ENCODE results near the gene TSTD2.

The TSTD2 gene

DNA sequence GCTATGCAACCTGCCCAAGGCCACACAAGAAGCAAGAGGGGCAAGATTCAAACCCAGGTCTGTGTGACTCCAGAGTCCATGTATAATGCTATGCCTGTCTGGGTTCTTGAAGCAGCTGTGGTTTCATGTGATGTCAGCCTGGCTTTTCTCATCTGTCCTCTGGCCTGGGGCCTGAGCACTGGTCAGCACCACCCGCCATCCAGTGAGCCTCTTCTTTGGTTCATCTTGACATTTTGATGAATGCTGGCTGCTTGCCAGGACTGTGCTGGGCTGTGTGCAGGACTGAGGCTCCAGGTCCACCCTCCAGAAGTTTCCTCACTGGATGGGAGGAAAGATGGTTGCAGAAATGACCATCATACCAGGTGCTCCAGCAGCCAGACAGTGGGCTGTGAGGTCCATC is 61.5 kb downstream of the TSTD2 start:
- no peak for DNase-seq (ENCODE audit: low read depth, low spot score)
- no peak overlapping the region for H3K4me3 ChIP-seq (ENCODE audit: low read length)

DNA sequence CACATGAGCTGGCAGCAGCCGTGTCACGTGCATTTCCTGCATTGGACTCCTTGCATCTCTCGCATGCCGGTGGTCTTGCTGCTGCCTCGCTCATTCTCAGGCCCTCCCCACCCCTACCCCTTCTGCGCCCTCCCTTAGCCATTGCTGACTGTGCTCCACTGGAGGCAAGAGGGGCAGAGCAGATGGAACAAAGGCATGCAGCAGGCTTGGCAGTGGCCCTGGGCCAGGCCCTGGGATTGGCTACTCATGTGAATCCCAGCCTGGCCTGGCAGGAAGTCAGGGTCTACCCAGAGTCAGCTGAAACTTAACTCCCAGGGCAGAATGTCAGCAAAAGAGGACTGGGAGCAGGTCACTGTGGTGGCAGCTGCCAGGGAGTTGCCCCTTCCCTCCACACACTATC is 62.3 kb downstream of the TSTD2 start:
- DNase-seq (ENCODE audit: low read depth, low spot score), result no peak
- H3K4me3 ChIP-seq (ENCODE audit: low read length), result no peak overlapping the region

DNA sequence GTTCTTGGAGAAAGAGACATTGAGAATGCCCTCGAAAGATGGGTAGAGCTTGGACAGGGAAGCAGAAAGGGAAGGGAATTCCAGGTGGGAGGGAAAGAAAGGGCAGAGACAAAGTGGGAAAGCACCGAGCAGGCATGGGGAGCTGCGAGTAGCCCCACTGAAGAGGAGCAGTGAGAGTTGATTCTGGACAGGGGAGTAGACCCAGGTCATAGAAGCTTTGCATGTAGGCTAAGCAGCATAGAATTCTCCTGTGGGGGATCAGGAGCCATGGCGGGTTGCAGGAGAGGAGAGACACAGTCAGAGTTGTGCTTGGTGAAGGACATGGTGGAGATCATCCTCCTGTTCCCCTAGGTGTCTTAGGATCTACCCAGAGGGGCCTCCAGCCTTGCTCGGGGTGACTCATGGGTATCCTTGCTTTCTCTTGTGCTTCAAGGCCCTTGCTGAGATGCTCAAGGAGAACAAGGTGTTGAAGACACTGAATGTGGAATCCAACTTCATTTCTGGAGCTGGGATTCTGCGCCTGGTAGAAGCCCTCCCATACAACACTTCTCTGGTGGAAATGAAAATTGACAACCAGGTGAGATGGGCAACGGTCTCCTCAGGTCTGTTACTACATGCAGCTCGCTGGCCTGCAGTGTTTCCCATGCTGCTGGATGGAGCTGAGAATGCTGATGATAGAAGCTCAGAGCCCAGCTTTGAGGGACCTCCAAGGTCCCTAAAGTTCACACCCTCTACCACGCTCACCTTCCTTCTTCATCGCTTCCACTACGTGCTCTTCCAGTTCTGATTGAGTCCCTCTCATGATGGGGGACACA is 64.5 kb downstream of the TSTD2 start:
- H3K4me3 ChIP-seq (ENCODE audit: low read length), result no peak overlapping the region
- DNase-seq (ENCODE audit: low read depth, low spot score), result no peak

DNA sequence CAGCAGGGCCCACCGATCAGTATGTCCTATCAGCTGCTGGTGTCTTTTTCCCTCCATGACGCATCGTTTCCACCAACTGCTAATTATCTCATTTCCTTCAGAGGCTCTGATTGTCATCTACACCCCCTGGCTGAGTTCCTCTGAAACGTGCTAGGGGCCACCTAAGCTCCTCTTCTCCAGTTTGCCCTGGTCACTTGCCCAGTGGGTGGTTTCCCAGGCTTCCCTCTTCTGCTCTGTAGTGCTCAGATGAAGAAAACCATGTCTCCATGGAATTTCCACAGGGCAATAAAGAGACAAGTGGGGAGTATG is 65.3 kb downstream of the TSTD2 start:
- no peak overlapping the region for H3K4me3 ChIP-seq (ENCODE audit: low read length)
- DNase-seq (ENCODE audit: low read depth, low spot score), result no peak

DNA sequence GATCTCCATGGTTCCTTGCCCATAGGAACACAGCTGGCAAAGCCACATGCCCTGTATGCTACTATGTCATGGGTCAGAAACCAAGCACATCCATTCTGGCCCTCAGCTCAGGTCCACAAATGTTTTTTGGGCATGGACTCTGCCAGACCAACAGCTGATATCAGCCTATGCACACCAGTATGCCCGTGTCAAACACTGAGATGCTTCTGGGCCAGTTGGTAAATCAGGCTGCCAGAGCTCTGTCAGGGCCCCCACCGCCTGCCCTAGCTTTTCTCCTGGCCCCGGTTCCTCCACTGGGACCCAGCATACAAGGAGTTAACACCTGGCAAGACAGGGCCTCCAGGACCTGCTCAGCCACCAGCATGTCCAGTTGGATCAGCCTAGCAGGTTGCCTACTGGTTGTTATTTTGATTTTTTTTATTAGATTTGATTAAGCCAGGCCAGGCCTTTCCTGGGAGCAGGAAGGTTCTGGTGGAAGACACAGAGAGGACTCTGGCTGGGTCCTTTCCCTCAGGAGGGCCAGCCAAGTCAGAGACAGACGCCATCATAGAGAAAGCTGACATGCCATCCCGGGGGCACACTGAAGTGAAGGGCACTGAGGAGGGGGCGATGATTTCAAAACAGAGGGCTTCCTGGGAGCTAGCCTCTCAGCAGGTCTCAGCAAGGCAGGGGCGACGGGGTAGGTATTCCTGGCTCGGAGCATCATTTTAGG is 65.8 kb downstream of the TSTD2 start:
- no peak overlapping the region for H3K4me3 ChIP-seq (ENCODE audit: low read length)
- no peak for DNase-seq (ENCODE audit: low read depth, low spot score)

DNA sequence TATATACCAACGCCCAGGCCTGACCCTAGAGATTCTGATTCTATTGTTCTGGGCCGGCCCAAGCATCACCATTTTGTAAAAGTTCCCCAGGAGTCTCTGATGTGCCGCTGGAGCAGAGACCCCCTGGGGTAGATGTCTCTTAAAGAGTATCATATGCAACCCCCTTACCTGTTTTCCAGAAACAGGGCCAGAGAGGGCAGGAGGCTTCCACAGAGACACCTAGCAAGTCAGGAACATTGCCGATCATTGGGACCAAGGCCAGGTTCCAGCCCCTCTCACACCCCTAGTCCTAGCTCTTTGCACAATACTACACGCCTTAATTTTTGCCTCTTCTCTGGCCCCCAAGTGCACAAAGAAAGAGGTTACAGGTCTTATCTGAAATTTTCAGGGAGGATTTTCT is 67.9 kb downstream of the TSTD2 start:
- DNase-seq (ENCODE audit: low read depth, low spot score), result no peak
- H3K4me3 ChIP-seq (ENCODE audit: low read length), result no peak overlapping the region

DNA sequence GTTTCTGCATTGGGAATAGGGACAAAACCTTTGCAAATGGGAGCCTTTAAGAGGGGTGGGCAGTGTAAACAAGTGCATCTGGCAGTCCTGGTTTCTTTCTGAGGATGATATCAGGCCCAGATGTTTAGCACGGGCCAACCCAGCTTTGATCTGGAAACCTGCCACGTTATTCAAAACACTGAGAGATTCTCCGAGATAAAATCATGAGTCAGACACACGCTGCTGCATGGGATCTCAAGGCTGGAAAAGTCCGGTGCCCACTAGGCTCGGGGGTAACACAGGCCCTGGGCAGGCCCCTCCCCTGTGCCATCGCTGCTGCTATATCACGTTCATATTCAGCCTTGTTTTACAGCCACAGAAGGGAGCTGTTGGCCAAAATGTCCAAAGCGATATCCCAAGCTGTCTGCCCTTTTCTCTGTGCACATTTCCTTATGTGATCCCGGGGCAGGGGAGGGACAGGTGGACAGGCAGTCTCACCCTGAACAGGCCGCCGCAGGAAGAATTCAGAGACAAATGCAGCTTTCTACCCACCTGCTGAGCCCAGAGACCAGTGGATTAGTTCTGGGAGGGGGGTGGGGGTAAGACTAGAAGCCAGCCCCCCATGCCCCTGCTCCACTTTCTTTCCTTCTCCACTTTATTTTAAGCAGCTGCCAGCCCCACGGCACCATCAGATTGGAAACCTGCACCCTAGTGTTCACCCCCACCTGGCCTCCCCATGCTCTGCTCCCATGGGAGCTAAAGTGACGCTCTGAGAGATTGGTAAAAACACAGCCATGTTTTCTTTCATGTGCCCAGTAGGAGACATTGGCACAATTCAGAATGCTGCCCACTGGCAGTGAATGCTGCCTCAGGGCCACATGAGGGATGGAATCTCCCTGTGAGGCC is 68.6 kb downstream of the TSTD2 start:
- H3K4me3 ChIP-seq (ENCODE audit: low read length), result no peak overlapping the region
- no peak for DNase-seq (ENCODE audit: low read depth, low spot score)

DNA sequence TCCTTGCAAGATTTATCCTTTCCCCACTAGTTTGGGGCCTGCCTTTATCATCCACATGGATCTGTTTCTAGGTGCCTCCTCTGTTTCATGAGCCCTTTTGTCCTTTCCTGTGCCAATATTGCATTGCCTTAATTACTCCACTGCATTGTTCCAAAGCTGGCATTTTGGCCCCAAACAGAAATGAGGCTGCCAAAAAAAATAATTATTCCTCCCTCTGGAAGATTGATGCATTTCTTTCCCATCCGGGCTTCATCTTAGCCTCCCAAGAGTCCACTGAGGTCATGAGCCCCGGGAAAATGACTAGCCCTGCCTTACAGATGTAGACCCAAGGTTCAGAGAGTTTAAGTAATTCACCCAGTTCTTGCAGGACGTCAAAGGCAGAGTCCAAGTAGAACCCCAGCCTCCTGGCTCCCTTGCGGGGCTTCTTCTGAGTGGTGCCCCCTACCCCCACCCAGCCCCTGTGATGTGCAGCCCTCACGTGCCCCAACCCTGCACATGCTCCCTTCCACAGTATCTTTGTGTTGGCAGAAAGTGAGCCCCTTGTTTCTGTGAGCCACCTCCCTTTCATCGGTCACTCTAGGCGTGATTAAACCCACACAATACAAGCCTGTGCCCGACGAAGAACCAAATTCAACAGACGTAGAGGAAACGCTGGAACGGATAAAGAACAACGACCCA is 69.6 kb downstream of the TSTD2 start:
- DNase-seq (ENCODE audit: low read depth, low spot score), result no peak
- no peak overlapping the region for H3K4me3 ChIP-seq (ENCODE audit: low read length)

DNA sequence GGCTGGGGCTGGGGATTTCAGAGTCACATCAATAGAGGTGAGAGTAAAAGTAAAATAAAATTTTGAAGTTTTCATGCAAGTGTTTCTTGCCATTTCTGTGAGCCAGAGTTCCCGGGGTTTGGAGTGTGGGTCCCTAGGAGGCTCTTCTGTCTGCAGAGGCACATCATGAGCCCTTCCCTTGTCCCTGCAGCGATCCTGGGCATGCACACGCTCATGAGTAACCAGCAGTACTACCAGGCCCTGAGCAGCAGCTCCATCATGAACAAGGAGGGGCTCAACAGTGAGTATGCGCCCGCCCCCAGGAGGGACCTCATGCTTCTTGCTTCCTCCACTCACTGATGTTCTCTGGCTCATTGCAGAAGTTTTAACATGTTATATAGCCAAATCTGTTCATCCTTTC is 70.6 kb downstream of the TSTD2 start:
- no peak for DNase-seq (ENCODE audit: low read depth, low spot score)
- H3K4me3 ChIP-seq (ENCODE audit: low read length), result no peak overlapping the region

DNA sequence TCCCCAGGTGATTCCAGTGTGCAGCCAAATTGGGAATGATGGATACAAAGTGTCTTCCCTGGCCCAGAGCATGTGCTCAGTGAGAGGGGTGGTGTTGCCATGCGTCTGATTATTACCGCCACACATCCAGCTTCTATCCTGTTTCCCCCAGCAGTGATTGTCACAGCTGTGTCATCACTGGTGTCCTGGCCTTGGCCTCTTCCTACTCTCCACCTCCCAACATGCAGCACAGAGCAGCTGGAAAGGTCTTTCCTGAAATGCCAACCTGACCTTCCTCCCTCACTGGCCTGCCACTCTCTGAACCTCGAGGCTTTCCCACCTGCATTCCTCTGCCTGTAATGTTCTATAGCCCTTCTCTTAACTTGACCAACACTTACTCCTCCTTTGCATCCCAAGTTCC is 71.7 kb downstream of the TSTD2 start:
- no peak overlapping the region for H3K4me3 ChIP-seq (ENCODE audit: low read length)
- no peak for DNase-seq (ENCODE audit: low read depth, low spot score)

DNA sequence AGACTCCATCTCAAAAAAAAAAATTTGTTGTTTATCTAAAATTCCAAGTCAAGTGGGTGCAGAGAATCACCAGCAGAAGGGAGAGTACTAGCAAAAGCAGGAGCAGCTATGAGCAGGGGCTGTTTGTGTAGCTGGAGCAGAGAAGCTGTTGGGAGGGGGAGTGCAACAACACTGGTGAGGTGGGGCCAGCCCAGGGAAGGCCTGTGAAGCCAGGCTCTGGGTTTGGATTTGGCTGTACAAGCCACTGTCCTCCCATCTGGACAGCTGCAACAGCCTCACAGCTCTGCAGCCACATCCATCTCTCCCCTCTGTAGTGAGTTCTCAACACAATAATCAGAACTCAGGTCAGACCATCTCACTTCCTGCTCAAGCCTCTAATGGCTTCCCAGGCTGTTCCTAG is 72.3 kb downstream of the TSTD2 start:
- no peak for DNase-seq (ENCODE audit: low read depth, low spot score)
- H3K4me3 ChIP-seq (ENCODE audit: low read length), result no peak overlapping the region

DNA sequence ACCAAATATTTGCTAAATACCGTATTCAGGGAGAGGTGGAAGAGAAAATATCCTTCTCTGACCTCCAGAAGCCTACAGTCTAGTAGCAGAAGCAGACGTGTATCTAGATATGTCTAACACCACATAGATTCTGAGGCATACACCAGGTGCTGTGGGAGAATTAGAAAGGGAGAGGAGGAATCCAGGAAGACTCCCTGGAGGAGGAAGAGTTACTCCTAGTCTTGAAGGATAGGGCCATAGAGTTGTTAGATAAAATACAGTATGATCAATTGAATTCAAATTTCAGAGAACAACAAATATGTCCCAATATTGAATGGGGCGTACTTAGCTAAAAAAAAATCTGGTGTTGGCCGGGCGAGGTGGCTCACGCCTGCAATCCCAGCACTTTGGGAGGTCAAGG is 73.0 kb downstream of the TSTD2 start:
- DNase-seq (ENCODE audit: low read depth, low spot score), result no peak
- H3K4me3 ChIP-seq (ENCODE audit: low read length), result no peak overlapping the region

DNA sequence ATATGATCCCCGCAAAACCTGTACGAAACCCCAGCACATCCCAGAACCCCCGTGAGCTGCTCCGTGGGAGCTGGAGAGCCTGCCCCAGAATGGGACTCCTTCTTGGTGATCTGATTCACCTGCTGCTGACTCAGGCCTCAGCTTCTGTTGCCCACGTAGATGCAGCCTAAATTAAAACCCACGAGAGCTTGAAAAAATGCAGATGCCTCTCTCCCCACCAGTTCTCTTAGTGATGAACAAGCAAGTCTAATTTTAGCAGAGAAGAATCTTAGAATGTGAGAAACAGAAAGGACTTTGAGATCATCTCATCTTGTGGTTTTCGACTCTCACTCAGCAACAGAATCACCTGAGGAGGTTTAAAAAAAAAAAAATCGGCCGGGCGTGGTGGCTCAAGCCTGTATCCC is 74.1 kb downstream of the TSTD2 start:
- DNase-seq (ENCODE audit: low read depth, low spot score), result no peak
- no peak overlapping the region for H3K4me3 ChIP-seq (ENCODE audit: low read length)

DNA sequence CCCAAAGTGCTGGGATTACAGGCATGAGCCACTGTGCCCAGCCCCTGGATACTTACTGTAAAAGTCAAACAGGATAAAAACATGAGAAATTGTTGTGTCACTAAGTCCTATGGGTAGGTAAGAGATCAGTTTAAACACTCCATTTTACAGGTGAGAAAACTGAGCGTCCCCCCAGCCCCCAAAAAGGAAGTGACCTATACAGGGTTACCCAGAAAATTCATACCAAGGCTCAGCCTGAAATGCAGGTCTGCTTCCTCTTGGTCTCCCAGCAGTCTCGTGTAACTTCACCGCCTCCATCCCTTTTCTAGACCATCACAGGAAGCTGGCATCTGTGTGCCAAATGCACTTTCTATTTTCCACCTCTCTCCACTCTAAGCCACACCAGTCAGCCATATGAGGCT is 74.5 kb downstream of the TSTD2 start:
- H3K4me3 ChIP-seq (ENCODE audit: low read length), result no peak overlapping the region

DNA sequence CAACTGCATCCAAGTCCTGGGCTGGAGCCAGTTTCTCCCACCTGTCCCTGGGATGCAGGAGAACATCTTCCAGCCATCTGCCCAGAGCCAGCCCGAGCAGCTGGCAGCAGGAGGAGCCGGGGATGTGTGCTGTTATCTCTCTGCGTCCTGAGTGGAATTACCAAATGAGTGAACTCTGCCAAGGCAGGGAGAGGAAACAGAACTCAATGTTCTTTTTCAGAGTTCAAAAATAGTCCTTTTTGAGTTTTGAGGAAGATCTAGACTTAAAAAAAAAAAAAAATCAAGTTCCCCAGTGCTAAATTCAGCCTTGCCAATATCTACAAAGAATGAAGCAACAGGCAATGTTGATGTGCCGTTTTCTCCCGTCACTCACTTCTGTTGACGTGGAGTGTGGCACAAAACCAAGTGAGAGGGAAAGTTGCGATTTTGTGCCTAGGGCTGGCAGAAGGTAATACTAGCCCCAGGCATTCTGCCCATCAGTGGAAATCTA is 75.5 kb downstream of the TSTD2 start:
- H3K4me3 ChIP-seq (ENCODE audit: low read length), result no peak overlapping the region
- no peak for DNase-seq (ENCODE audit: low read depth, low spot score)

More for the DNA sequence above, 74.5 kb downstream of the TSTD2 start:
- no peak for DNase-seq (ENCODE audit: low read depth, low spot score)

DNA sequence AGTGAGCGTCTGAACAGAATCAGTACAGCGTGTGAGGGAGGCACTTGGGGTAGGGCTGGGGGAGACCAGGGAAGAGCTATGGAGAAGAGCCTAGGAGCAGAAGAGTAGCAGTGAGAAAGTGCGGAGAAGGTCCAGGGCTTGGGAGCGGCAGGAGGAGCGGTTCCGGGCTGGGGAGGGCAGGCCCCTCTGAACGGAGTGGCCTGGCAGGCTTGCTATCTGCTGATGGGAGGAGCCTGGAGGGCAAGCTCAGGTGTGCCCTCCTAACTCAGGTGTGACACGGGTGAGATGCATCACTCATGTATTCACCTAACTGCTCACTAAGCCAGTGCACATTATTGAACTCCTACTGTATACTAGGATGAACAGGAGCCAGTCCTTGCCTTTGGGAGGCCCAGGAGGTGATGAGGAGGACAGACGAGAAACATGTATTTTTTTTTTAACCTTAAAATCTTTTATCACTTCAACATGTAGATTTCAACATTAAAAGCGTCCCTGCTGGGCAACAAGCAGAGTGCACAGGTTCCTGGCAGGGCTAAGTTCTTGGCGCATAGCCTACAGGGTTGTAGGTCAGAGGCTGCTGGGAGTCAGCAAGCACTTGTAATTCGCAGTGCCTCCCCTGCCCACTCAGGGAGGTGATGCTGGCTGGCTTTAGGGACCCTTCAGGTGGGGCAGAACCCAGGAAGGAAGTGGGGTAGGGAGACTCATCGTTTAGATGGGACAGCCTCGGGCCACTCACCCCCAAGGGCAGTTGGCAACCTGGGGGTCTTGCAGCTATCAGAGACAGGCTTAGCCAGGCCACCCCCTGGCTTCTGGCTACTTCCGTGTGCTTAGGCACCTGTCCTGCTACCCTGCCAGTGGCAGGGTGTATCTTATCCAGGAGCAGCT is 76.2 kb downstream of the TSTD2 start:
- no peak for DNase-seq (ENCODE audit: low read depth, low spot score)
- no peak overlapping the region for H3K4me3 ChIP-seq (ENCODE audit: low read length)

DNA sequence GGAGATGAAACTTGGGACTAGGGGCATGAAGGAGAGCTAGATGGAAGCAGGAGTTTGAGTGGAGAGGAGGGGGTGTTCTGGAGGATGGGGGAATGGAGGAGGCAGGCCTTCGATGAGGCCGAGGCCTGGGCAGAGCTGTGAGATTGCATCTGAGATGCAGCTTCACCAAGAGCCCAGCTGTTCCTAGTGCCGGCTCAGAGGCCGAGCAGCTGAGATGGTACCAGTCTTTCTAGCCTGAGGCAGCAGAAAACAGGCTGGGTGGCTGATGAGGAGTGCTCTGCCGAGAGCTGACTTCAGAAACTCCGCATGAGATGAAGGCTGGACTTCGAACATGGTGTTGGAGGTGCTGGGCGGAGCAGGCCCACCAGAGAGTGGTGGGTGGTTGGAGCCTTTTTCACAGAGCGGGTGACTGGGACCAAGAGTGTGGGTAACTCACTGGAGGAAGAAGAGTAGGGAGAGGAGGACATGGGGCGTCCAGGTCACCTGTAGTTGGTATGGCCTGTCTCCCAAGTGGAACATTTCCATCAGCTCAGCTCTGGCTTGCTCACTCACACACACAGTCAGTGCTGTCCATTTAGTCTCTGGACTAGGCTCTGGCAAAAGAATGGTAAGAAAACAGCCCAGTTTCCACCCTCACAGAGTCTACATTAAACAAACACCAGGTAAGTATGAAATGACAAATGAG is 77.0 kb downstream of the TSTD2 start:
- no peak for DNase-seq (ENCODE audit: low read depth, low spot score)
- no peak overlapping the region for H3K4me3 ChIP-seq (ENCODE audit: low read length)

DNA sequence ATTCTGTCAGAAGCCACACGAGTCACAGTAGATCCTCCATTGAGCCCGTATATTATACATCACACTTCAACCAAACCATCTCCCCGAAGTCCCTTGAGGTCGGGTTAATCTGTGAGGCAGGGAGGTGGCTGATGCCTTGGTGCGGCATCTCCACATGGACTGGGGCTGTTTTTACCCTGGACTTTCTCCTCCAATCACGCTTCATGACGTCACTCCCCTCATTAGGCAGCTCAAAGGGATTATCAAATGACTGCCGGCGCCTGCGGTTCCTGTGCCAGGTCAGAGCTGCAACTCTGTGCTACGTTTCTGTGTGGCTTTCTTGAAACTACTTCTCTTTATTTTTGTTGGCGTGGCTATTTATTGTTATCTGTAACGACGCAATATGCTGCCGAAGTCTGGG is 78.0 kb downstream of the TSTD2 start:
- DNase-seq (ENCODE audit: low read depth, low spot score), result no peak
- no peak overlapping the region for H3K4me3 ChIP-seq (ENCODE audit: low read length)

Data from Jurkat, Clone E6-1 (cell line).